GM21360 (cell line): ENCODE data around the gene DRG2.

Experiments used
- ATAC-seq: cut with Tn5 transposase; IDR thresholded peaks from one replicate; pipeline ENCODE4 v1.9.1; 2021; ENCODE audit warnings: mild to moderate bottlenecking, moderate library complexity; ENCODE audit not compliant: unreplicated experiment

Gene DRG2

GRCh38 chr17:18087610-18088491 is at the start of gene DRG2:
TSS of gene DRG2 (plus strand) at chr17:18087948. CDS start at chr17:18088024, 76 bp downstream.
- ATAC-seq = peak; percentile 86

- ATAC-seq = no peak
Measured at GRCh38 chr17:18038149-18038850, 49.4 kb upstream of the DRG2 start.

GRCh38 chr17:18038861-18039534 is 48.8 kb upstream of the DRG2 start, which contains the start of the genes ATPAF2 and GID4:
TSS of gene ATPAF2 (minus strand) at chr17:18039168. CDS start at chr17:18039013, 155 bp downstream.
TSS of gene GID4 (plus strand) at chr17:18039408. CDS start at chr17:18039465, 57 bp downstream.
- ATAC-seq = peak; percentile 82

GRCh38 chr17:18039535-18040260 is 48.0 kb upstream of the DRG2 start:
- ATAC-seq = peak; percentile 9

- no peak for ATAC-seq
Measured at GRCh38 chr17:18040261-18040858, 47.4 kb upstream of the DRG2 start.

GRCh38 chr17:18041776-18042175 is 46.0 kb upstream of the DRG2 start:
- ATAC-seq = no peak

- ATAC-seq = no peak
Measured at GRCh38 chr17:18042983-18043382, 44.8 kb upstream of the DRG2 start.

GRCh38 chr17:18043491-18043890 is 44.3 kb upstream of the DRG2 start:
- no peak for ATAC-seq

- no peak for ATAC-seq
Measured at GRCh38 chr17:18044609-18045008, 43.1 kb upstream of the DRG2 start.

GRCh38 chr17:18045691-18046350 is 41.9 kb upstream of the DRG2 start:
- no peak for ATAC-seq

GRCh38 chr17:18055597-18055996 is 32.2 kb upstream of the DRG2 start:
- no peak for ATAC-seq

- ATAC-seq = no peak
Measured at GRCh38 chr17:18056214-18056613, 31.5 kb upstream of the DRG2 start.

GRCh38 chr17:18059283-18059682 is 28.5 kb upstream of the DRG2 start:
- ATAC-seq = no peak

- ATAC-seq = no peak
Measured at GRCh38 chr17:18064053-18064452, 23.7 kb upstream of the DRG2 start.

GRCh38 chr17:18065546-18065945 is 22.2 kb upstream of the DRG2 start:
- ATAC-seq = no peak

- no peak for ATAC-seq
Measured at GRCh38 chr17:18066866-18067265, 20.9 kb upstream of the DRG2 start.

- ATAC-seq = no peak
Measured at GRCh38 chr17:18069101-18069500, 18.6 kb upstream of the DRG2 start.

- no peak for ATAC-seq
Measured at GRCh38 chr17:18070861-18071340, 16.8 kb upstream of the DRG2 start.

GRCh38 chr17:18071751-18072150 is 16.0 kb upstream of the DRG2 start:
- no peak for ATAC-seq
